Measurements from ENCODE around the gene TIMM13. TPM values are rescaled to one million over a fixed set of nuclear protein-coding genes. Genes with fewer than 3 reads are reported as not detected.

The TIMM13 gene
- total and polyA plus RNA-seq, 9 of the 15 experiments (the other 6 are each of a cell fraction or from before 2014, with no cell fraction given), result 17.6 to 215 (median 71.8) TPM

DNA sequence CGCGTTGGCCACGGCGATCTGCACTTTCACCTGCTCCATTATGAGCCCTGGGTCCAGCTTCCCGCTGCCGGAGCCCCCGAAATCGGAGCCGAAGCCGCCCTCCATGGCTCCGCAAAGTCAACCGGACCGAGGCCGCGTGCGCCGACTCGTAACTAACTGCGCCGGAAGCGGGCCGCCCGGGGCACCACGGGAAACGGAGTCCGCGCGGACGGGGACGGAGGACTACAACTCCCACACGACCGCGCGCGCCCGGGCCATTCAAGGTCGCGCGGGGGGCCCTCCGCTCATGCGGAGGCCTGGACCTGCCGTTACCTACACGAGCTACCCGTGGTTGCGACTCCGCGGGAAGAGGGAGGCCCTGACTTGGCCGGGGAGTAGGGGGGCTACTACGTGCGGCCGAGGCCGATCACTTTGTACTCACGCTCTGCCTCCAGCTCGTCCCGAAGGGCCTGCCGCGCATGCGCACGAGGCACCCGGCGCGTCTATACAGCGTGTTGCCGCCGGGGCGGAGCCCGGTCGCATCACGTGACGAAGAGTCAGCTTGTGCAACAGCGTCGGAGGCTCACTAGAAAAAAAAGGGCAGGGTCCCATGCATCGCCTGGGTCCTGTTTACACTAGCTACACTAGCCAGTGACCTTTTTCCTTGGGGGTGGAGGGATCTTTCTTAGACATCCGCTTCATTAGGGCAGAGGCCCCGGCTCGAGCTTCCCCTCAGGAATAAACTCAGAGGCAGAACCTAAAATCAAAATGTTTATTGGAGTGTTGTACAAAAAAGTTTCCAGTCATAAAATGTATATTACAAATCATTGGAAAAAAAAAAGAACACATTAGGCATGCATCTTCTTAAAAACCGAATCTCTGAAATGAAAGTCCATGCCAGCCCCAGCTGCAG lies at the start of gene TIMM13 (continued):
- TF ChIP-seq, protein P1, sequence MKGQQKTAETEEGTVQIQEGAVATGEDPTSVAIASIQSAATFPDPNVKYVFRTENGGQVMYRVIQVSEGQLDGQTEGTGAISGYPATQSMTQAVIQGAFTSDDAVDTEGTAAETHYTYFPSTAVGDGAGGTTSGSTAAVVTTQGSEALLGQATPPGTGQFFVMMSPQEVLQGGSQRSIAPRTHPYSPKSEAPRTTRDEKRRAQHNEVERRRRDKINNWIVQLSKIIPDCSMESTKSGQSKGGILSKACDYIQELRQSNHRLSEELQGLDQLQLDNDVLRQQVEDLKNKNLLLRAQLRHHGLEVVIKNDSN (CRISPR knock-in tag; IDR thresholded peaks at IDR 0.05), result peak; percentile 98
- TF ChIP-seq, protein P2, sequence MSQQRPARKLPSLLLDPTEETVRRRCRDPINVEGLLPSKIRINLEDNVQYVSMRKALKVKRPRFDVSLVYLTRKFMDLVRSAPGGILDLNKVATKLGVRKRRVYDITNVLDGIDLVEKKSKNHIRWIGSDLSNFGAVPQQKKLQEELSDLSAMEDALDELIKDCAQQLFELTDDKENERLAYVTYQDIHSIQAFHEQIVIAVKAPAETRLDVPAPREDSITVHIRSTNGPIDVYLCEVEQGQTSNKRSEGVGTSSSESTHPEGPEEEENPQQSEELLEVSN (IDR thresholded peaks at IDR 0.05; ENCODE audit: borderline replicate concordance in 1 of 2, extremely low read depth in 1 of 2, insufficient read depth in 1 of 2, insufficient read length in 1 of 2, low read depth in 1 of 2, low read length in 1 of 2, poor library complexity in 1 of 2, severe bottlenecking in 1 of 2), result peak in 1 of 2 experiments; percentile 31
- TF ChIP-seq, protein P3, sequence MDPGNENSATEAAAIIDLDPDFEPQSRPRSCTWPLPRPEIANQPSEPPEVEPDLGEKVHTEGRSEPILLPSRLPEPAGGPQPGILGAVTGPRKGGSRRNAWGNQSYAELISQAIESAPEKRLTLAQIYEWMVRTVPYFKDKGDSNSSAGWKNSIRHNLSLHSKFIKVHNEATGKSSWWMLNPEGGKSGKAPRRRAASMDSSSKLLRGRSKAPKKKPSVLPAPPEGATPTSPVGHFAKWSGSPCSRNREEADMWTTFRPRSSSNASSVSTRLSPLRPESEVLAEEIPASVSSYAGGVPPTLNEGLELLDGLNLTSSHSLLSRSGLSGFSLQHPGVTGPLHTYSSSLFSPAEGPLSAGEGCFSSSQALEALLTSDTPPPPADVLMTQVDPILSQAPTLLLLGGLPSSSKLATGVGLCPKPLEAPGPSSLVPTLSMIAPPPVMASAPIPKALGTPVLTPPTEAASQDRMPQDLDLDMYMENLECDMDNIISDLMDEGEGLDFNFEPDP (CRISPR knock-in tag; IDR thresholded peaks at IDR 0.05), result no peak
- TF ChIP-seq NCOA6 (IDR thresholded peaks at IDR 0.05) (no peak), RBBP5 (IDR thresholded peaks at IDR 0.05; ENCODE audit: borderline replicate concordance, insufficient read depth, low read length, poor library complexity, severe bottlenecking) (peak; percentile 91), GTF2A2 (tag; IDR thresholded peaks at IDR 0.05) (no peak), ZNF76 (CRISPR knock-in tag; IDR thresholded peaks at IDR 0.05; ENCODE audit: borderline replicate concordance) (0 out of 2 replicates have a peak, but pooled peaks have one; percentile 66), POLR2H (tag; IDR thresholded peaks at IDR 0.05; ENCODE audit: low read depth) (peak; percentile 71), SRSF1 (IDR thresholded peaks at IDR 0.05; ENCODE audit: low read depth, low read length) (0 out of 2 replicates have a peak, but pooled peaks have one; percentile 54), TBL1XR1 (IDR thresholded peaks at IDR 0.05; ENCODE audit: low read length in 2 of 2) (peak in 1 of 2 experiments; percentile 17; a peak in 1 of 4 replicates), TBP (optimal IDR thresholded peaks at IDR 0.05; ENCODE audit: low read depth, low read length) (peak; percentile 66), ZBTB17 (CRISPR knock-in tag; IDR thresholded peaks at IDR 0.05) (peak; percentile 89), RCOR1 (IDR thresholded peaks at IDR 0.05; ENCODE audit: borderline replicate concordance in 1 of 2, low read depth in 2 of 2, low read length in 2 of 2) (peak; percentile 5 to 24; a peak in 1 of 4 replicates), MEIS2 (IDR thresholded peaks at IDR 0.05; ENCODE audit: partially characterized antibody) (peak; percentile 92), HMGN3 (IDR thresholded peaks at IDR 0.05; ENCODE audit: borderline replicate concordance, extremely low read depth, insufficient read length, low read depth, low read length) (peak; percentile 95), NR2C2 (CRISPR knock-in tag; IDR thresholded peaks at IDR 0.05) (no peak; the same call in 1 of the 2 replicates), NR2C2 (tag; IDR thresholded peaks at IDR 0.05) (peak; percentile 96)
- TF ChIP-seq, protein P4, sequence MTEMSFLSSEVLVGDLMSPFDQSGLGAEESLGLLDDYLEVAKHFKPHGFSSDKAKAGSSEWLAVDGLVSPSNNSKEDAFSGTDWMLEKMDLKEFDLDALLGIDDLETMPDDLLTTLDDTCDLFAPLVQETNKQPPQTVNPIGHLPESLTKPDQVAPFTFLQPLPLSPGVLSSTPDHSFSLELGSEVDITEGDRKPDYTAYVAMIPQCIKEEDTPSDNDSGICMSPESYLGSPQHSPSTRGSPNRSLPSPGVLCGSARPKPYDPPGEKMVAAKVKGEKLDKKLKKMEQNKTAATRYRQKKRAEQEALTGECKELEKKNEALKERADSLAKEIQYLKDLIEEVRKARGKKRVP (CRISPR knock-in tag; IDR thresholded peaks at IDR 0.05), result peak; percentile 55; the same call in 1 of the 2 replicates
- TF ChIP-seq, protein P5, sequence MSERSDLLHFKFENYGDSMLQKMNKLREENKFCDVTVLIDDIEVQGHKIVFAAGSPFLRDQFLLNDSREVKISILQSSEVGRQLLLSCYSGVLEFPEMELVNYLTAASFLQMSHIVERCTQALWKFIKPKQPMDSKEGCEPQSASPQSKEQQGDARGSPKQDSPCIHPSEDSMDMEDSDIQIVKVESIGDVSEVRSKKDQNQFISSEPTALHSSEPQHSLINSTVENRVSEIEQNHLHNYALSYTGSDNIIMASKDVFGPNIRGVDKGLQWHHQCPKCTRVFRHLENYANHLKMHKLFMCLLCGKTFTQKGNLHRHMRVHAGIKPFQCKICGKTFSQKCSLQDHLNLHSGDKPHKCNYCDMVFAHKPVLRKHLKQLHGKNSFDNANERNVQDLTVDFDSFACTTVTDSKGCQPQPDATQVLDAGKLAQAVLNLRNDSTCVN (CRISPR knock-in tag; IDR thresholded peaks at IDR 0.05), result 0 out of 2 replicates have a peak, but pooled peaks have one; percentile 71

All from K562 (cell line).